Hepatocyte (in vitro differentiated cells): Measurements from ENCODE around the gene DIMT1. TPM values are rescaled to one million over a fixed set of nuclear protein-coding genes. Genes with fewer than 3 reads are reported as not detected.

Experiments
- DNase-seq: peaks from one replicate; pipeline ENCODE4 v3.0.0-alpha.2; 2016; ENCODE audit warnings: low spot score
- H2AFZ ChIP-seq: fragments of 200-600 bp; sonication (generic); 2 replicates; pipeline ENCODE4 v1.6.0; 2016; ENCODE audit warnings: antibody characterized with exemption, mild to moderate bottlenecking
- H3K27ac ChIP-seq: fragments of 200-600 bp; sonication (generic); 2 replicates; pipeline ENCODE4 v1.5.1; 2016; ENCODE audit warnings: mild to moderate bottlenecking
- H3K27me3 ChIP-seq: fragments of 200-600 bp; sonication (generic); 2 replicates; pipeline ENCODE4 v1.6.1; 2016
- H3K36me3 ChIP-seq: fragments of 200-600 bp; sonication (generic); replicated peaks from 2 replicates; pipeline ENCODE4 v1.5.1; 2016; ENCODE audit warnings: low read depth; ENCODE audit not compliant: insufficient read depth
- H3K4me1 ChIP-seq: fragments of 200-600 bp; sonication (generic); 2 replicates; pipeline ENCODE4 v1.5.1; 2016; ENCODE audit warnings: mild to moderate bottlenecking, moderate library complexity; ENCODE audit not compliant: insufficient read depth
- H3K4me2 ChIP-seq: fragments of 200-600 bp; sonication (generic); 2 replicates; pipeline ENCODE4 v1.6.0; 2016
- H3K4me3 ChIP-seq: fragments of 200-600 bp; sonication (generic); 2 replicates; pipeline ENCODE4 v1.5.1; 2016; ENCODE audit warnings: mild to moderate bottlenecking
- H3K79me2 ChIP-seq: fragments of 200-600 bp; sonication (generic); 2 replicates; pipeline ENCODE4 v1.6.0; 2017; ENCODE audit warnings: mild to moderate bottlenecking
- H3K9me2 ChIP-seq: fragments of 200-600 bp; sonication (generic); replicated peaks from 2 replicates; pipeline ENCODE4 v1.6.0; 2017; ENCODE audit warnings: mild to moderate bottlenecking; ENCODE audit not compliant: insufficient read depth
- H3K9me3 ChIP-seq: fragments of 200-600 bp; sonication (generic); 2 replicates; pipeline ENCODE4 v1.5.1; 2016; ENCODE audit warnings: low read depth, mild to moderate bottlenecking
- H4K20me1 ChIP-seq: fragments of 200-600 bp; sonication (generic); 2 replicates; pipeline ENCODE4 v1.6.0; 2016; ENCODE audit warnings: mild to moderate bottlenecking; ENCODE audit not compliant: insufficient read depth, poor library complexity, severe bottlenecking
- EZH2 ChIP-seq: fragments of 200-600 bp; sonication (generic); IDR thresholded peaks from 2 replicates; pipeline ENCODE4 v1.6.1; 2016; ENCODE audit warnings: antibody characterized with exemption, mild to moderate bottlenecking, borderline replicate concordance
- EZH2phosphoT487 ChIP-seq: fragments of 200-600 bp; sonication (generic); IDR thresholded peaks from one replicate; pipeline ENCODE4 v1.6.1; 2018; ENCODE audit warnings: antibody characterized with exemption, mild to moderate bottlenecking, low read depth, moderate library complexity; ENCODE audit not compliant: unreplicated experiment, severe bottlenecking
- WGBS: methylation state at CpG from one replicate; pipeline ENCODE4 v1.1.6; 2016; ENCODE audit warnings: low lambda C conversion rate; ENCODE audit errors: missing lambda C conversion rate; 5-methylcytosine and 5-hydroxymethylcytosine counted together
- polyA plus RNA-seq: library from polyadenylated mRNA; unstranded; fragments of >200 nt; fragmentation: Nextera tagmentation; extraction: Ambion mirVana; gene quantifications from 2 replicates; pipeline ENCODE4 v1.2.1, GENCODE V29; 2016
- total RNA-seq: library from RNA; depleted of rRNA; stranded (reverse); fragments of >200 nt; gene quantifications from 2 replicates; pipeline ENCODE4 v1.2.3, GENCODE V29; 2014
- TF ChIP-seq, protein P1 (sequence below): fragments of 200-600 bp; sonication (generic); IDR thresholded peaks from 2 replicates; pipeline ENCODE4 v1.5.1; 2016; ENCODE audit warnings: antibody characterized with exemption, mild to moderate bottlenecking; ENCODE audit not compliant: poor library complexity

Gene DIMT1
- total and polyA plus RNA-seq, 2 experiments from 2014 or later, result 23.5 to 25.7 TPM

DNA sequence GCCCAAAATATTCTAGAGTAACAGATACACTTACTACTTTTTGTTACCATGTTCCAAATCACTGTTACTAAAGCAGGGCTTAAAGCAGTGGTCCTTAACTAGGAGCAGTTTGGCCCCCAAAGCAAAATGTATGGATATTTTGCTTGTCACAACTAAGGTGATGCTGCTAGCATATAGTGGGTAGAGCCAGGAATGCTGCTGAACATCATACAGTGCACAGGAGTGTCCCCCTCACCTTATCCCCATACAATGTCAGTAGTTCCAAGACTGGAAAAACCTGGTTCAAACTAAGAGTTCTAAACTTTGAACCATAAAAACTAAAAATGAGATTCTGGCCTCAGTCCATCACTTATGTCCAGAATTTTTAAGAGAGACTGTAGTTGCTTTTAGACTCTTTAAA, 28.1 kb downstream of the DIMT1 start:
- no peak overlapping the region for H3K4me3 ChIP-seq
- no peaks in the 10 kb centered on the region for H3K9me2 ChIP-seq
- H3K9me3 ChIP-seq, result no peaks in the 10 kb centered on the region
- no peaks in the 10 kb centered on the region for H3K36me3 ChIP-seq
- TF ChIP-seq, protein P1, sequence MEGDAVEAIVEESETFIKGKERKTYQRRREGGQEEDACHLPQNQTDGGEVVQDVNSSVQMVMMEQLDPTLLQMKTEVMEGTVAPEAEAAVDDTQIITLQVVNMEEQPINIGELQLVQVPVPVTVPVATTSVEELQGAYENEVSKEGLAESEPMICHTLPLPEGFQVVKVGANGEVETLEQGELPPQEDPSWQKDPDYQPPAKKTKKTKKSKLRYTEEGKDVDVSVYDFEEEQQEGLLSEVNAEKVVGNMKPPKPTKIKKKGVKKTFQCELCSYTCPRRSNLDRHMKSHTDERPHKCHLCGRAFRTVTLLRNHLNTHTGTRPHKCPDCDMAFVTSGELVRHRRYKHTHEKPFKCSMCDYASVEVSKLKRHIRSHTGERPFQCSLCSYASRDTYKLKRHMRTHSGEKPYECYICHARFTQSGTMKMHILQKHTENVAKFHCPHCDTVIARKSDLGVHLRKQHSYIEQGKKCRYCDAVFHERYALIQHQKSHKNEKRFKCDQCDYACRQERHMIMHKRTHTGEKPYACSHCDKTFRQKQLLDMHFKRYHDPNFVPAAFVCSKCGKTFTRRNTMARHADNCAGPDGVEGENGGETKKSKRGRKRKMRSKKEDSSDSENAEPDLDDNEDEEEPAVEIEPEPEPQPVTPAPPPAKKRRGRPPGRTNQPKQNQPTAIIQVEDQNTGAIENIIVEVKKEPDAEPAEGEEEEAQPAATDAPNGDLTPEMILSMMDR, result no peak
- TF ChIP-seq EZH2 (no peak), EZH2phosphoT487 (no peak)
- H3K27ac ChIP-seq, result peak overlapping the region; percentile 24
- DNase-seq, result no peak
- H3K4me1 ChIP-seq, result no peaks in the 10 kb centered on the region
- no peak overlapping the region for H2AFZ ChIP-seq
- H3K79me2 ChIP-seq, result no peaks in the 10 kb centered on the region
- H4K20me1 ChIP-seq, result no peaks in the 10 kb centered on the region
- H3K27me3 ChIP-seq, result no peaks in the 10 kb centered on the region
- H3K4me2 ChIP-seq, result no peak overlapping the region

DNA sequence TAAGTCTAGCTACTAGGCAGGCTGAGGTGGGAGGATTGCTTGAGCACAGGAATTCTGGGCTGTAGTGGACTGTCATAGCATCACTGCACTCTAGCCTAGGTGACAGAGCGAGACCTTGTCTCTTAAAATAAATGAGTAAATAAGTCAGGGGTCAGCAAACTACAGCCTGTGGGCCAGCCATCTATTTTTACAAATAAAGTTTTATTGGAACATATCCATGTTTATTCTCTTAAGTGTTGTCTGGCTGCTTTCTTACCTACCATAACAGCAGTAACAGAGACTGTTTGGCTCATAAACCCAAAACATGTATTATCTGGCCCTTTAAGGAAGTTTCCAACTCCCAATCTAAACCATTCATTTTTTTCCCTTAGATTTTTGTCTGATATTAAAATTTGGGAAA, 29.6 kb downstream of the DIMT1 start:
- H3K4me2 ChIP-seq, result no peak overlapping the region
- no peaks in the 10 kb centered on the region for H3K27me3 ChIP-seq
- H3K9me3 ChIP-seq, result no peaks in the 10 kb centered on the region
- H3K9me2 ChIP-seq, result no peaks in the 10 kb centered on the region
- no peaks in the 10 kb centered on the region for H4K20me1 ChIP-seq
- no peaks in the 10 kb centered on the region for H3K36me3 ChIP-seq
- H3K79me2 ChIP-seq, result no peaks in the 10 kb centered on the region
- no peak overlapping the region for H2AFZ ChIP-seq
- TF ChIP-seq EZH2phosphoT487 (no peak), EZH2 (no peak)
- TF ChIP-seq, protein P1, result no peak
- no peak overlapping the region for H3K27ac ChIP-seq
- DNase-seq, result no peak
- no peaks in the 10 kb centered on the region for H3K4me1 ChIP-seq
- H3K4me3 ChIP-seq, result no peak overlapping the region
- WGBS, result 100% methylated on average over 1 of the region's 1 CpG

DNA sequence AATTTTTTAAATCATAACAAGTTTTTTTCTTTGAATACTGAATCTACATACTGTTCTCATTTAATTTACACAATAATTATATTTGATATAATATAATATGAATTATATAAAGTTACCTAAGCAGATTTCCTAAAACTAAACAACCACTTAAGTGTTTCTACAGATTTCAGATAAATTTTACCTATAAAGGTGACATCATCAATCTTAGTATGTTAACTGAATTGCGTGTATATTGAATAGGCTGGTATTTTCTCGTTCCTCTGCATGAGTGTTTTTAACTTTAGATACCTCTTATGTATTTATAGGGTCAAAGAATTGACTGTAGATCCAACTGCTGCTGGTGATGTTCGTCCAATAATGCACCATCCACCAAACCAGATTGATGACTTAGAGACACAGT, 30.3 kb downstream of the DIMT1 start:
- 100% methylated on average over 3 of the region's 3 CpGs for WGBS

More for the DNA sequence above, 30.3 kb downstream of the DIMT1 start:
- H4K20me1 ChIP-seq, result no peaks in the 10 kb centered on the region
- no peaks in the 10 kb centered on the region for H3K36me3 ChIP-seq
- H3K4me1 ChIP-seq, result no peaks in the 10 kb centered on the region
- H3K79me2 ChIP-seq, result no peaks in the 10 kb centered on the region
- TF ChIP-seq EZH2 (no peak), EZH2phosphoT487 (no peak)
- TF ChIP-seq, protein P1, result no peak
- no peak overlapping the region for H2AFZ ChIP-seq
- no peak overlapping the region for H3K4me2 ChIP-seq
- H3K9me2 ChIP-seq, result no peaks in the 10 kb centered on the region
- H3K4me3 ChIP-seq, result no peak overlapping the region
- H3K27me3 ChIP-seq, result no peaks in the 10 kb centered on the region
- no peak overlapping the region for H3K27ac ChIP-seq
- H3K9me3 ChIP-seq, result no peaks in the 10 kb centered on the region
- no peak for DNase-seq
